ENCODE measurements around the gene NFATC1.

- TF ChIP-seq ZFP30 (CRISPR knock-in tag; IDR thresholded peaks at IDR 0.05) (no peak), TSHZ2 (CRISPR knock-in tag; IDR thresholded peaks at IDR 0.05) (no peak), POU6F1 (CRISPR knock-in tag; IDR thresholded peaks at IDR 0.05; ENCODE audit: borderline replicate concordance, low read depth) (no peak), OSR1 (CRISPR knock-in tag; IDR thresholded peaks at IDR 0.05) (no peak), RARB (CRISPR knock-in tag; IDR thresholded peaks at IDR 0.05) (no peak), ZNF70 (CRISPR knock-in tag; IDR thresholded peaks at IDR 0.05) (no peak), ISL1 (CRISPR knock-in tag; IDR thresholded peaks at IDR 0.05) (no peak), CSRNP3 (CRISPR knock-in tag; IDR thresholded peaks at IDR 0.05) (no peak), ZNF8 (CRISPR knock-in tag; IDR thresholded peaks at IDR 0.05) (no peak), CREB5 (CRISPR knock-in tag; IDR thresholded peaks at IDR 0.05; ENCODE audit: low read depth) (no peak), ESRRG (CRISPR knock-in tag; IDR thresholded peaks at IDR 0.05) (no peak), ZFP3 (CRISPR knock-in tag; IDR thresholded peaks at IDR 0.05) (no peak), ZC3H10 (CRISPR knock-in tag; IDR thresholded peaks at IDR 0.05) (no peak)
Observed at GRCh38 chr18:79497638-79498081, 101.9 kb downstream of the NFATC1 start.
